GM18858 (cell line): Measurements from ENCODE around the gene ATP6V1B1.

Experiments
- ATAC-seq: cut with Tn5 transposase; IDR thresholded peaks from one replicate; pipeline ENCODE4 v1.9.1; 2021; ENCODE audit not compliant: unreplicated experiment

The ATP6V1B1 gene

DNA sequence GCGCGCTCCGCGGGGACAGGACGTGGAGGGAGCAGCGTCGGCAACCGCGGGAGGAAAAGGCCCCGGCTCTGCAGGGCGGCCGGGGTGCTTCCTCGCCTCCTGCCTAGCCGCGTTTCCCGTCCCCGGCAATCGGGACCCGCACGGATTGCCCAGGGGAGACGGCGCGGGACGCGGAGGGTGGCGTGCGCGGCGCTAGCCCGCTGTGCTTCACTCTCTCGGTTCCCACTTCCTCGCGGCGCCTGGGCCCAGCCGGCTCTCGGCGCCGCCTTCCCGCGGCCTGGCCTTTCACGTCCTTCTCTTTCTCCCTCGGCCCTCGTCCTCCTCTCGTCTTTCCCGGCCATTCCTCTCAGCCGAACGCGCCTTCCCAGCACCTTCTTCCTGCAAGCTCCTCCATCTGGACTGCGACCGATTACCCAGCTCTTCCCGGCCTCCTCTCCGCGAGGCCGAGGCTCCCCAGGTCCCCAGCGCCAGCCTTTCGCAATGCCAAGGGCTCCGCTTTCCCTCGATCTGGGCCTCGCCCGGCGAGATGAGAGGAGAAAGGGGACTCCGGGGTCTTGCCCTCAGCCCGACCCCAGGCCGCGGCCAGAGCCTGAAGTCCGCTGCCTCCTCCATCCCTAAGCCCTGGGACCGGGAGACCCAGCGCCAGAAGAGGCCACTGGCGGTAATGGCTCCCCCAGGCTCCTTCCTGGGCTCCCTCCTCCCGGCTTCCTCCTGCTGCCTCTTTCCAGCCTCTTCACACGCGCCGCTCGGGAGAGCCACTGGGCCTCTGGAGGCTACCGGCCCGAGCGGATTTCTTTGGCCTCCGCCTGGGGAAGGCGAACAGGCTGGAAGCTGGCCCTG is 34.3 kb upstream of the ATP6V1B1 start:
- no peak for ATAC-seq

DNA sequence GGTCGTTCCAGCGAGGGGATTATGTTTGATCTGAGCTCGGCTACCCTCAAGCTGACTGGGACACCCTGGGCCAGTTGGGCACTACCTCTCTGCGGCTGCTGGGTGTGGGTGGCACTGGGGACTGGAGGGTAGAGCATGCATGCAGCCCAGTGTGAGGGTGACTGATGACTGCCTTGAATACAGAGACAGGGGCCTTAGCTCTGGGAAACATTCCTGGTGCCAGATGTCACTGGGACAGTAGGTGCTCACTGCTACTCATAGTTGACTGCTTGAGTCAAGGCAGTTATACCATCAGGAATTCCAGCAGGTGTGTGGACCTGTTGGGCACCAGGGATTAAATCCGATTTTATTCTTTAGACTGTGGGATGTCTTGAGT is 33.6 kb upstream of the ATP6V1B1 start:
- no peak for ATAC-seq

DNA sequence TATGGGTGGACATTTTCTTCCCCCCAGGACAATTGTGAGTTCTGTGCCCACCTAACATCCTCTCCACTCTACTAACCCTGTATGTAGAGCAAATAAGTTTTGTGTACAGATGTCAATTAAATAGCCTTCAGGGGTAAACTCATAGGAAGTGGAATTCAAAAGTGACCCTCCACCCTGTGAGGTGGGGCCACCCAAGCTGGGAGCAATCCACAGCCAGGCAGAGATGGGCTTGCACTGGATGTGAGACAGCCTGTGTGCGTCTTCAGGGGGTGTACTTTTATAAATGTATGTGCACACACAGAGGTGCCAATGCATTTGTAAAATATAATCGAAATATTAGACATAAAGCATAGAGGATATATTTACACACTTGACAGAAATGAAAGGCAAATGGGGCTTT is 33.1 kb upstream of the ATP6V1B1 start:
- ATAC-seq = no peak

DNA sequence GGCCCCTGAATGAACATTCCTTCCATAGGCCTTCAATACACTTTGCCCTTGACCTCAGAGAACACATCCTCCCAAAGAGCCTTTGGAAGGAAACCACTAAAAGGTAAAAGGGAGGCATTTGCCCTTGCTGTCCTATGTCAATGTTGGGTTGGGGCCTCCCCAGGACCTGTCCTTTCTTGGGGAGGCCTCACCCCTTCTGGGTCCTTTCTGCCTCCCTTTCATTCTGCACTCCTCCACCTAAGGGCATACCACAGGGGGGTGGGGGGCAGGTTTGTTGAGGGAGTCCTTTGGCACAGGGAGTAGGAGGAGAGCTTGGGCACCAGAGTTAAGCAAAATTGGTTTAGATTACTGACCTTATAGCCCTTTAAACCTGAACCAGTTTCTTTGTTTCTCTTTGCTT is 32.5 kb upstream of the ATP6V1B1 start:
- no peak for ATAC-seq

DNA sequence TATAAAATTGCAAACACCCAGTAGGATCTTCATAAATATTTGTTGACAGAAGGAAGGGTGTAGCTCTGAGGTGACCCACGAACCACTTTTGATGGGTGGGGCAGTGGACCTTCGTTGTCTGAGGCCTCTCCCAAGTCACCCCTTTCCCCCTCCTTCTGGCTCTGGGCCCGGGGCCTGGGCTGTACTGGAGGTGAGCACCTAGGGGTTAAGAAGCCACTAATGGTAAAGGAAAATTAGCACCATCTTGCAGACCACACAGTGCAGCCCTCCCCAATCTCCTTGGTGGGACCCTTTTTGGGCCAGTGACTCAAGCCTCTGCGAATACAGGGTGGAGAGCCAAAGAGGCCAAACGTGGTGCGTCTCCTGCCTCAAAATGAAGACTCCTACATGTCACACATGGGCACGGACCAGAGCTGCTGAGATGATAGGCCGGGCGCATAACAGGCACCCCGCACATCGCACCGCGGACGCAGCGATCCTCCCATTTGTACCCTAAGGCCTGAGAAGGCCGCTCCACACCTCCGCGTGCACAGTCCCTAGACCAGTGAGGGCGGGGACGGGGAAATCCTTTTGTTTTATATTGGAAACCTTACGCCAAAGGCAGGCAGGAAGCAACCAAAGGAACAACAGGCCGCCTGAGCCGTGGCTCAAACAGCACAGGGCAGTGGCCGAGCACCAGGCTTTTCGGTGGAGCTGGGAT is 31.9 kb upstream of the ATP6V1B1 start:
- ATAC-seq = no peak

DNA sequence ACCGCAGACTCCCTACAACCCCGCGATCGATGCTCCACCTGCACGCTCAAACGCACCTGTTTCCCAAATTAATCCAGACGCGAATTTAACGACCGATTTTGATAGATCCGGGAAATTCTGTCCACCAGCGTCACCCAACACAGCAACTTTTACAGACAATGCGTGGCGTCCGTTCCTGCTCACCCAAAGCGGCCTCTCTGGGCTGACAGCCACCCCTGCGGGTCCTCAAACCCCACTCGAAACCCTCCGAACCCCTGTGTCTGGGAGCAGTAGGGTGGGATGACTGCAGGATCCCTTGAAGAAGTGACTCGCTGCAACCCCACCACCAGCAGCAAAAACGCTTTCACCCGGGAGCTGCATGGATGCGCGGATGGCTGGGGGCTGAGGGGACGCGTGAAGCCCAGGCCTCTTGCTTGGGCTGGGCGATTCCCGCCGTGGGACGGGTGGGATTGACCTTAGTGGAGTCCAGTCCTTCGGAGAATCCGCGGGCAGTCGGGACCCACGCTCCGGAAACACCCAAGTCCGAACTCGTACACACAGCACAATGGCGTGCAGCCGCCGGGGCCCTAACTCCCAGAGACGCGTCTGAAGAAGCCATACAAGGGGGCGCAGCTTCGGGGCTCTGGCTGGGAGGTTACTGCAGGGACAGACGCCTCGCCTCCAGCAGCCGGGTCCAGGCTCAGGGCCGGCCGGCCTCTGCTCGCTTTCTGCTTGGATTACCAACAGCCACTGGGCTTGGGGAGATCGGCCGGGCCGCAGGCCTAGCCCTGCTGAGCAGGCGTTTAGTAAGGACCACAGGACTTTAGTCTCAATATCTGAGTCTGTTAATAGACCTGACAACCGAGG is 31.1 kb upstream of the ATP6V1B1 start:
- ATAC-seq = no peak

DNA sequence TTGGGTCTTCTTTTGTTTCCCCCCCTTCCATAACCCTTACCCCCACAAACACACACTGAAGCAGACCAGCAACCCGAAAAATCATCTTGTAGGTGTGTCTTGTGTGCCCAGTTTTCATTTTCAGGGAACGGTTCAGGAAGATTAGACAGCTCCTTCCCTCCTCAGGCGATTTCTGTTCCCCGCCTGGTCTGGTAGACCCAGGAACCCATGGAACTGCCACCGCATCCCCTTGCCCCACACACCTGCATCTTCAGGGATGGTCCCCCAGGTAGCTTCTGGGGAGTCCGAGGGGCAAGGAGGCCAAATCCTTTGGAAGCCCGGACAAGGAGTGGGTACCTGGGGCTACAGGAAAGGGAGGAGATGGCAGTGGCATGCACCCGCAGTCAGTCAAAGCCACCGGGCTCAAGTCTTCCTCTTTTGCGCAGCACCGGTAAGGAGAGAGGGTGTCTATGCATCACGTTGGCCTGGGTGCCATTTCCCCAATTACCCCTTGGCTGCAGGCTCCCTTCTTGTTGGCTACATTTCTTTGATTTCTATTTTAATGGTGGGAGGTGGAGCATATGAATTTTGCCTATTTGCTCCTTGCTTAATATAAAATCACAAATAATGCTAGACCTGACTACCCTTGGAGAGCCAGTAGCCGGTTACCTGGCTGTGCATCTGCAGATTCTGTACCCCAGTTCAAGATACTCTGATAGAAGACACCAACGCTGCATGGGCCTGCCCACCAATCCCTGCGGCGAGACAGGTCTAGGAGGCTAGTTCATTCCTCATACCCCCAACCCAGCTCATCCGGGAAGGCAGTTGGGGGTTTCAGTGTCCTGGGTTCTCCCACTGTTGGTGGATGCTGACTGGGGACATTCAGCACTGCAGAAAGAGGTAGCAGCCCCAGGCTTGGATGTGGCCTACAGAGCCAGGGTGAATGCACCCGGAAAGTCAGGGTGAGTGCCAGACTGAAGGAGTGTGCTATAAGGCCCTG is 30.0 kb upstream of the ATP6V1B1 start:
- ATAC-seq = no peak

DNA sequence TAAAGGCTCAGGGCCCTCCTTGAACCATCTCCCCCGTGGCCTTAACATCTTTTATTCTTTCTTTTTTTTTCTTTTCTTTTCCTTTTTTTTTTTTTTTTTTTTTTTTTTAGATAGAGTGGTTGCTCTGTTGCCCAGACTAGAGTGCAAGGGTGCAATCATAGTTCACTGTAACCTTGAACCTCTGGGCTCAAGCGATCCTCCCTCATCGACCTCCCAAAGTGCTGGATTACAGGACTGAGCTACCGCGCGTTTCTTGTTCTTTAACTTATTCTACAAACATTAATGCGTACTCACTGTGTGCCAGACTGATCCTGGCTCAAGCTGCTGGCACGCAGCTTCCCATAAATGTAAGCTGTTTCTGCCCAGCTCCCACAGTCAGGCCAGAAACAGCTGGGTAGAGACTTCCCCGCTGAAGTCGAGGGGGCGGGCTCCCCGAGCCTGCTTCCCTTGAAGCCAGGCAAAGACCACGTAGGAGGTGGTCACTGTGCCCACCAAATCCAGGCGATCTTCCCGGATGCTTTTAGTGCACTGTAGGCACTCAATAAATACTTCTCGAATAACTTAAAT is 29.2 kb upstream of the ATP6V1B1 start:
- ATAC-seq = no peak

DNA sequence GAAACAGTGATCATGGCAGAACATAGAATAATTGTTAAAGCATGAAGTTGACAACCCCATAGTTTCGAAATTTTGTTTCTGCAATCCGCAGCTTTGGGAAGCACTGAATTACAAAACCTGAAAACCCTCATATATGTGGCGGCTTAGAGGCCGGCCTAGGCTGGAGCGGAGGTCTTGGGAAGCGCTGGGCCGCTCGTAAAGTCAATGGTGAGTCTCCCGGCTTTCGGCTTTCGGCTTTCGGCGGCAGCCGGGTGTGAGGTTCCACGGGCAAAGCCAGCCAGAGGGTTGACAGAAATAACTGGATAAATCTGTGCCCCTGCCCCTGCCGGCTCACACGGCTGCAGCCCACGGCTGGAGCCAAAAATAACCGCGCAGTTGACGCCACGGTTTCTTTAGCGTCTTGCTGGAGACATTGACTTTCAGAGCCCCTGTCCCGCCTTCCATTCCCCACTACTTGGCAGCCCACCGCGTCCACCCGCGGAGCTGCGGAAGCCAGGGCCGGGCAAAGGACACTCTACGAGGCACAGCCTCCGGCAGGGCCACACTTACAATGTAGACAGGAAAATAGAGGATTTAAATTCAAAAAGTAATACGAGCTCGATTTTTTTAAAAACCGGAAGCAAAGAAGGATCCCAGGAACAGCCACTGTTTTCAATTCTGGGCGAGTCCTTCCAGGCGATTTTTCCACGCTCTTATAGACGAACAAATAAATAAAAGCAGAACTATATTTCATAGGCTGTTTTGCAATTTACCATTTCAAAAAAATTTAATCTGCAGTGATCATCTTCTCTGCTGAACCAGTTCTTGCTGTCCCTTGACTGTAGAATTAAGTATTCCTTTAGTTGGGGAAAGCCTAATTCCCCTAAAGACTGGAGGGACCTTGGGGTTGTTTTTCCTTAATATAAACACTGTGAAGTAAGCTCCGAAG is 28.3 kb upstream of the ATP6V1B1 start:
- ATAC-seq = no peak

DNA sequence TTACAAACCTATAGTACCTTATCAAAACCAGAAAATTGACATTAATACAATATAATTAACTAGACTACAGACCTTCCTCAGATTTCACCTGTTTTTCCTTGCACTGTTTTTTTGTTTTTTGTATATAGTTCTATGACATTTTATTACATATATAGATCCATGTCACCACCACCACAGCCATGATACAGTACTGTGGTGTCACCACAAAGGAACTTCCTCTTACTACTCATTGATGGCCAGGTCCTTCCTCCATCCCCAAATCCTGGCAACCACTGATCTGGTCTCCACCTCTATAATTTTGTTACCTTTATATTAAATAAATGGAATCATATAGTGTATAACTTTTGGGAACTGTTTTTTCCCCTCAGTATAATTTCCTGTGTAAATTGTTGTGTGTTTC is 19.4 kb upstream of the ATP6V1B1 start:
- no peak for ATAC-seq

DNA sequence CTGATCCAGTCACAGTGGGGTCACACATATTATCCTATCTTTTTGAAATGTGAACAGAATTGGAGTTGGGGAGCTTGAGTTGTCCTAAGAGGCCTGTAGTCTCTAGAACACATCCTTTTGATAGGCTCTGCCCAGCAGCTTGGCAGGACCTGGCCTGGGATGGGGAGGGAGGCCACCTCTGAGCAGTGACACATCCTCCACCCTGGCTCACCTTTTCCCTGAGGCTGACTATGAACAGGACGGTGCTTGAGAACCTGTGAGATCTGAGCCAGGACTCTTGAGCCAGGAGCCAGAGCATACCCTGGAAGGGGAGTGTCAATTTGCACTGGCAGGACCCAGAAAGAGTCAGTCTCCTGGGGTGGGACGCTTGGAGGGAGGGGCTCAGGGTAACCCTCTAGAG is 17.7 kb upstream of the ATP6V1B1 start:
- no peak for ATAC-seq

DNA sequence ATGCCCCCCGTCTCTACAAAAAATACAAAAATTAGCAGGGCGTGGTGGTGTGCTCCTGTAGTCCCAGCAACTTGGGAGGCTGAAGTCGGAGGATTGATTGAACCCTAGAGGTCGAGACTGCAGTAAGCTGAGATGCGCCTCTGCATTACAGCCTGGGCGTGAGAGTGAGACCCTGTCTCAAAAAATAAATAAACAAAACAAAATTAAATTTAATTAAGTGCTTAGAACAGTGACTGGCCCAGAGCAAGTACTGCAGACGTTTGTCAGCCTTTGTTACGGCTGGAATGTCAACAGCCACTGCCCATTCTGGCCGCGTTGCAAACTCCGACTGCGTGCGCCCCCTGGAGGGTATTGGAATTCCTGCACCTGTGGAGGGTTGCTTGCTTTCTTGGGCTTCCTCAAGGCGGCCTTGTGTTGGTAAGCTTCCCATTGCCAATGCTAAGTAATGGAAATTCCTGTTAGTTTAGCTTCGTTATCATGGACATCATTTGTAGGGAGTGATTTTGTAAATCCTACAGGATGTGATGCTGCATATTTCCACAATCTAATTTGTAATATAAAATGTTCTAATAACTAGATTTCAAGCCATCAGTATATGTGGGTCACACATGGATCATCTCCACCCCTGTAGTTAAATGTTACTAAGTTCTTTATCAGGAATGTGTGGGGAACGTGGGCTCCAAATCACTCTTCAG is 15.9 kb upstream of the ATP6V1B1 start:
- ATAC-seq = no peak

DNA sequence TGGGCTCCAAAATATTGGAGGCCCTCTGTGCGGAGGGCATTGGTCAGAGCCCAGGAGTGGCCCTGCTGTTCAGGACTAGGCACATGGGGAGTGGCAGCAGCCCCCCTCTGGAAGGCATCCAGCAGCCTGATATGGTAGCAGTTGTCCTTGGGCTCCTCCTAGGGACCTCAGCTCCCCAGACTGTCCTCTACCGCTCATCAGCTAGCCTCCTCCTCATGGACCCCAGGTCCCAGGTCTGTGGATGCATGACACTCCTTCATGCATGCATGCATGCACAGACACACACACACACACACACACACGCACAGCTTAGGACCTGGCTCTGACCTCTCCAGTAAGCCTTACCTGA is 15.4 kb upstream of the ATP6V1B1 start:
- ATAC-seq = no peak

DNA sequence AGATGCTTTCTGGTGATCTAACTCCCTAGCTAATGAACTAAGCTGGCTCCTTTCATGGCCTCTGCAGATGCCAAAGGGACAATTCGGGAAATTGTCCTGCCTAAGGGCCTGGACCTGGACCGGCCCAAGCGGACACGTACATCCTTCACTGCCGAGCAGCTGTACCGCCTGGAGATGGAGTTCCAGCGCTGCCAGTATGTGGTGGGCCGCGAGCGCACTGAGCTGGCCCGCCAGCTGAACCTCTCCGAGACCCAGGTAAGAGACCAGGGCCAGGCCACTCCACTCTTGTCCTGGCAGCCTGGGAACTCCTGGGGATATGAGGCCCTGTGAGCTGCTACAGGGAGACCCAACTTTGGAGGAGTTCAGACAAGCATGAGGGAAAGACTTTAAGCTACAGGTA is 14.7 kb upstream of the ATP6V1B1 start:
- ATAC-seq = no peak

DNA sequence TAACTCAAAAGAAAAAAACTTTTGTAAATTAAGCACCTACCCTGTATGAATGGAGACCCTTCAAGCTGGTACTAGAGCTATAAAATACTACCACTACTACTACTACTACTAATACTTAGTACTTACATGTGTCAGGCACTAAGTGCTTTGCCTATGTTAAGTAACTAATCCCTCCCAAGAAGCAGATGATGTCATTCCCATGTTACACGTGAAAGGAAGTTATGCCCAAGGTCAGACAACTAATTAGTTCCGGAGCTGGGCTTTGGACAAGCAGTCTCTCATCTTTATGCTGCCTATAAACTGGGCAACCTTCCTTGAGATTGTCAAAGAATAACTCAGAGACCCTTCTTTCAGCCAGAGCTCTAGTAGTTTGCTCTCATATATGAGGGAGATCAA is 13.9 kb upstream of the ATP6V1B1 start:
- no peak for ATAC-seq

DNA sequence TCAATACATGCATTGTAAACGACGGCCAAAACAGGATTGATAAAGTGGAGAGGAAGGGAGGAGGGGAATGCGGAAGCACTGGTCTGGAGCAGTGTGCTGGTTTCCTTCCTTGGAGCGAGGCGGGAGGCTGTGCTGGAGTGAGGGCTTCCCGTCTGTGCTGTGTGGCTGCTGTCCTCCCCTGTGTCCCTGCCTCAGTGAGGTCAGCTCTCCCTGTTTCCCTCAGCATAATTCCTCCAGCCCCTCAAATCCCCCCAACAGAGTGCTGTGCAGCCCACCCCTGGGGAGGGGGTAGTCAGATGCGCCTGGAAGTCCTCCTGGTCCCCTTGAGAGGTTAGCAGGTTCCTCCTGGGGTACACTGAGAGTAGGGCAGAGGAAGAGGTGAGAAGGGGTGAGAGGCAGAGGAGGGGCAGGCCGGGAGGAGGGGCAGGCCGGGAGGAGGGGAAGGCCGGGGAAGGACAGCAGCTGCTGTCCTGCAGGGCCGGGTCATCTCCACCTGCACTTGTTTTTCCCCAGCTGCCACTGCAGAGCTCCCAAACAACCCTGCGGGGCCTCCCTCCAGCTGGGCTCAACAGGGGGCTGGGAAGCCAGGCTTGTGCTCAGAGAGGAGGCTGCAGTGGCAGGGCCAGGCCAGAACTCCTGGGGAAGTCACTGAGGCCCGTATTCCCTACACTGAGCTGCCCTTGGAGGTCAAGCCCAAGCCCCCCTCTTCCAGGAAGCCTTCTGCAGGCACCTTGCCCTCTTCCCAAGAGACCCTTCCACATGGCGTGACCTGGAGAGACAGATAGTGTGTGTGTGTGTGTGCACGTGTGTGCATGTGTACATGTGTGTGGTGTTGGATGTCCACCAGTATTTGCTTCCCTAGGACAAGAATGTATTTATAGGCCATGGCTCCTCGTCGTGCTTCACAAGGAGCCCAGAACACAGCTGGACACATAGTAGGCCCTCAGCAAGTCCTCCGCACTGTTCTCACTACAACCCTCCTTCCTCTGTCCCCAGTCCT is 13.2 kb upstream of the ATP6V1B1 start:
- no peak for ATAC-seq

DNA sequence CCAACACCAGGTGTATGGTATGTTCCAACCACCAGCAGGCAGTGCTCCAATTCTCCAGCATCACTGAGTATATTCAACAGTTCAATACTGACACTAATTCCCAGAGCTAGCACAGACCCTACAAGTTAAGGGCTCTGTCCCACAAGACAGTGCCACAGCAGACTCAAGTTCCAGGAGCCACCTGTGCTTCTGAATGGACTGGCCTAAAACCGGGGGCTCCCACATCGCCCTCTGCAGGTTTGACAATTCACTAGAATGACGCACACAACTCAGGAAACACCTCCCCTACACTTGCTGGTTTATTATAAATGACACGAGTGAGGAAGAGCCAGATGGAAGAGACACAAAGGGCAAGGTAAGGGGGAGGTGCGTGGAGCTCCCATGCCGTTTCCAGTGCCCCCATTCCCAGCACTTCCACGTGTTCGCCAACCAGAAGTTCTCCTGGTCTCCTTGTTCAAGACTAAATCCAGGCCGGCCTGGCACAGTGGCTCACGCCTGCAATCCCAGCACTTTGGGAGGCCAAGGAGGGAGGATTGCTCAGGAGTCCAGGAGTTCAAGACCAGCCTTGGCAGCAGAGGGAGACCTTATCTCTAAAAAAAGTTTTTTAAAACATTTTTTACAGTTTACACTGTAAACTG is 12.2 kb upstream of the ATP6V1B1 start:
- no peak for ATAC-seq
